Measurements from ENCODE around the gene PHTF1.

- TF ChIP-seq, protein P1, sequence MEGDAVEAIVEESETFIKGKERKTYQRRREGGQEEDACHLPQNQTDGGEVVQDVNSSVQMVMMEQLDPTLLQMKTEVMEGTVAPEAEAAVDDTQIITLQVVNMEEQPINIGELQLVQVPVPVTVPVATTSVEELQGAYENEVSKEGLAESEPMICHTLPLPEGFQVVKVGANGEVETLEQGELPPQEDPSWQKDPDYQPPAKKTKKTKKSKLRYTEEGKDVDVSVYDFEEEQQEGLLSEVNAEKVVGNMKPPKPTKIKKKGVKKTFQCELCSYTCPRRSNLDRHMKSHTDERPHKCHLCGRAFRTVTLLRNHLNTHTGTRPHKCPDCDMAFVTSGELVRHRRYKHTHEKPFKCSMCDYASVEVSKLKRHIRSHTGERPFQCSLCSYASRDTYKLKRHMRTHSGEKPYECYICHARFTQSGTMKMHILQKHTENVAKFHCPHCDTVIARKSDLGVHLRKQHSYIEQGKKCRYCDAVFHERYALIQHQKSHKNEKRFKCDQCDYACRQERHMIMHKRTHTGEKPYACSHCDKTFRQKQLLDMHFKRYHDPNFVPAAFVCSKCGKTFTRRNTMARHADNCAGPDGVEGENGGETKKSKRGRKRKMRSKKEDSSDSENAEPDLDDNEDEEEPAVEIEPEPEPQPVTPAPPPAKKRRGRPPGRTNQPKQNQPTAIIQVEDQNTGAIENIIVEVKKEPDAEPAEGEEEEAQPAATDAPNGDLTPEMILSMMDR (IDR thresholded peaks at IDR 0.05), result no peak
- no peak for TF ChIP-seq ZFX (IDR thresholded peaks at IDR 0.05; ENCODE audit: borderline replicate concordance)
These were observed 44.5 kb downstream of the PHTF1 start for GRCh38 chr1:113714606-113715269.

All from 22Rv1 (cell line).